GM15510 (cell line): ENCODE results near the gene ADGRG3.

Experiments
- POLR2A ChIP-seq: IDR thresholded peaks from 3 replicates; pipeline ENCODE4 v1.6.1; 2011; ENCODE audit warnings: borderline replicate concordance; ENCODE audit not compliant: insufficient read length; ENCODE audit errors: extremely low read depth

ADGRG3 gene

DNA sequence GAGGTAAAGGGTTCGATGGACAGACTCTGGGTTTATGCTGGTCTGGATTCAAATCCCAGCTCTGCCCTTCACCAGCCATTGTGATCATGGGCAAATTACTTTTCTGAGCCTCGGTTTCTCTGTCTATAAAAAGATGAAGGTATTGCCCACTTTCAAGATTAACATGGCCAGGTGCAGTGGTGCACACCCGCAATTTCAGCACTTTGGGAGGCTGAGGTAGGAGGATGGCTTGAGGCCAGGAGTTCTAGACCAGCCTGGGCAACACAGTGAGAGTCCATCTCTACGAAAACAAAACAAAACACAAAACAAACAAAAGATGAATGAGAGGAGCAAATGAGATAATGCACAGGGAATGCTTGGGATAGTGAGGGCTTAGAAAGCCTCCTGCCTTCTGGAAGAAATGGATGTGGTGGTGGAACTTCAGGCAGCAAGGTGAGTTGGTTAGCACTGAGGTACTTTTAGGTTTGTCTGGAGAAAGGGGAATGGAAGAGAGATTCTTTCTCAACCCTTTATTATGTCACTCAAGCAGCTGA lies 8.5 kb downstream of the ADGRG3 start:
- no peak for TF ChIP-seq POLR2A

DNA sequence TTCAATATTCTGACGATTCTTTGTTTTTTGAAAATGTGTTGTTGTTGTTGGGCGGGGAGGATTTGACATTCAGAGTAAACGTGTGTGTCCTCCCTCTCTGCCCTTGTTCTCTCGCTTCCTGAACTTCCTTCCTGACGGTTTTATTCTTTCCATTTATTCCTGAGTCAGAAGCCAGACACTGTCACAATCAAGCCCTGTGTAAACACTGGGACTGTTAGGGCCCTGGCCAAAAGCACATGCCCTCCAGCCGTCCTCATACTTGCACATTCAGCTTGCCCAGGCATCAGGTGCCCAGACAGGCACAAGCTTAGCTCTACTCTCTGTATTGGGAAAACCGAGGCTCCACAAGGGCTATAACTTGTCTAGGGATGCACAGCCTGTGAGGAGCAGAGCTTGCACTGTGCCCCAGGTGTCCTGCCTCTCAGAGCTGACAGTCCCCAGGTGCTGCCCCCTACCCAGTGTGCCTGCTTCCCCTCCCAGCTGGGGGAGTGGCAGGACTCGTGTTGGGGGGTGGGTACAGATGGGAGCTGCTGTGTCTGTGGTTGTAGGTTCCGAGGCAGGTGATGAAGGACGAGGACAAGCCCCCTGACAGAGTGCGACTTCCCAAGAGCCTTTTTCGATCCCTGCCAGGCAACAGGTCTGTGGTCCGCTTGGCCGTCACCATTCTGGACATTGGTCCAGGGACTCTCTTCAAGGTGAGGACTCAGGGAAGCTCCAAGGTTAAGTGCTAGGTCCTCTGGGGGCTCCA lies 9.7 kb downstream of the ADGRG3 start:
- TF ChIP-seq POLR2A, result no peak

- TF ChIP-seq POLR2A, result no peak
Observed at GRCh38 chr16:57679016-57679415, 10.9 kb downstream of the ADGRG3 start.

GRCh38 chr16:57679767-57680482 lies 11.8 kb downstream of the ADGRG3 start:
- TF ChIP-seq POLR2A, result no peak

DNA sequence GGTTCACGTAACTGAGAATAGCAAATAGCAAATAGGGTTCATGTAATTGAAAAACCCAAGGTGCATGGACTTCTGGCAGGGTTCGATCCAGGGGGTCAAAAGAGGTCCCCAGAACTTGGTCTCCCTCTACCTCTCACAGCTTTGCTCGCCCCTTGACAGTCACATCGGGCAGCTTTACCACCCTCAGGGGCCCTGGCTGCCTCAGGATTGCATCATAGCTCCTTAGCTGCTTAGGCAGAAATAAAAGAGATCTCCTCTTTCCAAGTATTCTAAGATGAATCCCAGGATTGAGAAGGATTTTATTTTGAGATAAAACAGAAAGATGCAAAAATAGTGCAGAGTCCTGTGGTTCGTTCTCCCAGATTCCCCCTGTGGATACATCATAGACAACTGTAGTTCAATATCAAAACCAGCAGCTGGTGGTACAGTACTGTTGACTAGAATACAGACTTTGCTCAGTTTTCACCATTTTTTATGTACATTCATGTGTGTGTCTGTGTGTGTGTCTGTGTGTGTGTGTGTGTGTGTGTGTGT lies 12.8 kb downstream of the ADGRG3 start:
- TF ChIP-seq POLR2A, result no peak

DNA sequence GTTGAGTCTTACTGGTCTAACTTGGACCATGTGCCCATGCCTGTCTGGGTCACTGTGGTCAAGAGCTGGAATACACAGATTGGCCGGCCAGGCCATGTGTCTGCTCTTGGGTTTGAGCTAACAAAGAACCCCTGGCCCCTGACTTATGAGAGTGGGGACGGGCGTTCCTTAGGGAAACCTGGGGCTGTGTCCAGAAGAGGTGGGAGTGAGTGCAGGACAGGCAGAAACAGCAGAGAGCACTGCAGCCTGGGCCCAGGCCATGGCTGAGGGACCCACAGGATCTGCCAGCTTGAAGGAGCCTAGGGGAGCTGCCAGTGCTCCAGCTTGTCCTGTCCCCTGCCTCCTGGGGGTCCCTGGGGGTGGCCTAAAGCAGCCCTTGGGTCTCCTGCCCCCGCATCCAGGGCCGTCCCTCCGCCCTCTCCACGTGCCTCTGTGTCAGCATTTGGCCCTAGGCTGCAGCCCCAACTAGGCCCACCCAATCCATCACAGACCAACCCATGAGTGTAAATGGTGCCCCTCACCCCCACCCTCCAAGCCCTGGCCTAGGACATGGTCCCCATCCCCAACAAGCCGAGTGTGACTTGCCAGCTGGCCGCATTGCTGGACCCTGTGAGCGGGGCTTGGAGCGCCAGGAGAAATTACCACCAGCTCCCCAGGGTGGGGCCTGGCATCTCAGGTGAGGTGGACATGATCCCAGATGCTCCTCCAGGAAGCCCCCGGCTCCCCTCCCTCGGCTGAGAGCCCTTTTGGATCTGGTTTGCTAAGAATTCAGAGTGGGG lies 14.0 kb downstream of the ADGRG3 start:
- no peak for TF ChIP-seq POLR2A

DNA sequence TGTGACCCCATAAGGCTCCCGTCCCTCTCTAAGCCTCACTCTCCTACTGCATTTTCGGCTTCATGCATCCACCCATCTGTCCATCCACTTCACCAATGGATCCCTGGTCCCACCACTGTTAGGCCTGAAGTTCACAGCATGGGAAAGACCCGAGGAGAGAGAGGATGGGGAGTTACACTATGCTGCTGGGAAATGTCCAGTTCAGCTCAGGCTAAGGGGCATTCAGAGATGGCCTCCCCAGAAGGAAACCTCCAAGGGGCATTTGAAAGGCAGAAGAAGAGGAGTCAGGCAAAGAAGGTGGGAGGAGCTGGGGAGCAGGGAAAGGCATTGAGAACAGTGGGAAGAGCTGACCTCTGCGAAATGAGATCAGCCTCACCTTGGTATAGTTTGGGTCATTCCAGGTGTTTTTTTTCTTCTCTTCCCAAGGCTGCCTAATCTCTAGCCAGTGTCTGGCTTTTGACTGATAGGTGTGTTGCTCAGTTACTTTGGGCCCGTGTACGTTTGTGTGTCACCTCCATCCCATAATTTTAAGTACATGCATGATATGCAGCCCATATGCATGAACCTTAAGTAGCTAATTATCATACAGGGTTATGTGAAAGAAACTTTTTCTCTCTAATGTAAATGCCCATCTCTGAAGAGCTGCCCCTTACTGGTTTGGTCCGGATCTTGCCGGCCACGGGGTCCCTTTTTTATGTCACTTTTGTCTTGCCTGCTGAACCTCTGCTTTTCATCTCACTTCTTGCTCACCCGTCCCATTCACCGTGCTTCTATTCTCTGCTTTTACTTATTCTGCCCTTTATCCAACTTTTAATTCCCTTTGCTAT lies 14.9 kb downstream of the ADGRG3 start:
- TF ChIP-seq POLR2A, result no peak

GRCh38 chr16:57683636-57684545 lies 15.8 kb downstream of the ADGRG3 start:
- TF ChIP-seq POLR2A, result no peak

GRCh38 chr16:57684626-57685358 lies 16.7 kb downstream of the ADGRG3 start:
- no peak for TF ChIP-seq POLR2A

- TF ChIP-seq POLR2A, result no peak
Observed at GRCh38 chr16:57685633-57686032, 17.5 kb downstream of the ADGRG3 start.

DNA sequence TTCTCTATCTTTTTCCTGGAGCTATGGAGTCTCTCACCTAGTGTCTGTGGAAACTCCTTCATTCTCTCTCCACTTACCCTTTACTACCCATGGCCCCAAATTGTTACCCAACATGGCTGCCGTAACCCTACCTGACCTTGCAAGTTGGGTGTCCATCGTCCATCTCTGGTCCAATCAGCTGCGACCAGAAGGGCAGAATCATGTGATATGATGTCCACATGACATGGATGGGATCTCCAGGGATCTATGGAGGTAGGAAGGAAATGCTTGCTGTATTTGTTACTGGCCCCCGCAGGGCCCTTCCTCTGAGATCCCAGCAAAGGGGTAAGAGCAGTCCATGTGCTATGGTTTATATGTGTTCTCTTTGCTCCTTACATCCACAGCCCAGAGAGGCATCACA lies 18.5 kb downstream of the ADGRG3 start:
- no peak for TF ChIP-seq POLR2A

DNA sequence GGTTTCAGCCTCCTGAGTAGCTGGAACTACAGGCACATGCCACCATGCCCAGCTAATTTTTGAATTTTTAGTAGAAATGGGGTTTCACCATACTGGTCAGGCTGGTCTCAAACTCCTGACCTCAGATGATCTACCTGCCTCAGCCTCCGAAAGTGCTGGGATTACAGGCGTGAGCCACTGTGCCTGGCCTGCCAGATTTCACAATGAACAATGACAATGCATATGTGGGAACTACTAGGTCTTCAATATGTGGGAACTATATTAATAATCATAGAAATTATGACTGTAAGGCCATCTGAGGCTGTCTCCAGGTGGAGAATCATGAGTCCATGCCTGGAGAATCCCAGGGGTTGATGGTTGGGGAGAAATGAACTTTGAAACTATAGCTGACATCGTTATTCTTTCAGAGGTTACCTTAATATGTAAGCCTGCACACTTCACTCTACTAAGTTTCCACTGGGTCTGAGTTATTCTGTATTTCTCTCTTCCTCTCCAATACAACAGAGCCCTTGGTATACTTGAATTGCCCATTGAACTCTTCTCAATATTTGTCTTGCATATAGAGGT lies 19.3 kb downstream of the ADGRG3 start:
- no peak for TF ChIP-seq POLR2A
